ENCODE data around the gene CA9.

- TF ChIP-seq EZH2 (IDR thresholded peaks at IDR 0.05; ENCODE audit: borderline replicate concordance, low read depth, low read length, severe bottlenecking) (no peak), CTCF (IDR thresholded peaks at IDR 0.05; ENCODE audit: borderline replicate concordance, extremely low read depth, low read length, poor library complexity, severe bottlenecking) (no peak)
Measured at GRCh38 chr9:35653611-35654010, 20.1 kb upstream of the CA9 start.
